ENCODE measurements around the gene PALLD.

GRCh38 chr4:168461821-168462220 lies 35.0 kb upstream of the PALLD start:
- TF ChIP-seq, protein P1, sequence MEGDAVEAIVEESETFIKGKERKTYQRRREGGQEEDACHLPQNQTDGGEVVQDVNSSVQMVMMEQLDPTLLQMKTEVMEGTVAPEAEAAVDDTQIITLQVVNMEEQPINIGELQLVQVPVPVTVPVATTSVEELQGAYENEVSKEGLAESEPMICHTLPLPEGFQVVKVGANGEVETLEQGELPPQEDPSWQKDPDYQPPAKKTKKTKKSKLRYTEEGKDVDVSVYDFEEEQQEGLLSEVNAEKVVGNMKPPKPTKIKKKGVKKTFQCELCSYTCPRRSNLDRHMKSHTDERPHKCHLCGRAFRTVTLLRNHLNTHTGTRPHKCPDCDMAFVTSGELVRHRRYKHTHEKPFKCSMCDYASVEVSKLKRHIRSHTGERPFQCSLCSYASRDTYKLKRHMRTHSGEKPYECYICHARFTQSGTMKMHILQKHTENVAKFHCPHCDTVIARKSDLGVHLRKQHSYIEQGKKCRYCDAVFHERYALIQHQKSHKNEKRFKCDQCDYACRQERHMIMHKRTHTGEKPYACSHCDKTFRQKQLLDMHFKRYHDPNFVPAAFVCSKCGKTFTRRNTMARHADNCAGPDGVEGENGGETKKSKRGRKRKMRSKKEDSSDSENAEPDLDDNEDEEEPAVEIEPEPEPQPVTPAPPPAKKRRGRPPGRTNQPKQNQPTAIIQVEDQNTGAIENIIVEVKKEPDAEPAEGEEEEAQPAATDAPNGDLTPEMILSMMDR (conservative IDR thresholded peaks at IDR 0.05; ENCODE audit: low read depth, low read length), result no peak
- TF ChIP-seq EZH2 (IDR thresholded peaks at IDR 0.05; ENCODE audit: low read length, unreplicated experiment) (no peak), EZH2phosphoT487 (IDR thresholded peaks at IDR 0.05; ENCODE audit: borderline replicate concordance, low read length) (no peak)
